Activated T-helper 2 cell treated with anti-CD3 and anti-CD28 coated beads, Interferon-gamma antibody, Interleukin-2, Interleukin-4, amounts not matched to agents 10 μg/mL and 5 μg/mL and 100 μg/mL, durations not matched to agents 14 hours and 24 hours and 36 hours (primary cell): ENCODE data around the gene GPC4. TPM values are rescaled to one million over a fixed set of nuclear protein-coding genes. Genes with fewer than 3 reads are reported as not detected.

Source experiments
- DNase-seq: peaks from one replicate; pipeline ENCODE4 v3.0.0; 2021; ENCODE audit warnings: low spot score
- H3K27ac Mint-ChIP-seq: one replicate; pipeline ENCODE4 v1.8.0; 2021; ENCODE audit warnings: mixed read lengths
- H3K27me3 Mint-ChIP-seq: one replicate; pipeline ENCODE4 v1.8.0; 2021; ENCODE audit warnings: low read depth, mixed read lengths
- H3K36me3 Mint-ChIP-seq: one replicate; pipeline ENCODE4 v1.8.0; 2021; ENCODE audit warnings: low read depth, mixed read lengths
- H3K4me1 Mint-ChIP-seq: one replicate; pipeline ENCODE4 v1.8.0; 2021; ENCODE audit warnings: low read depth, mixed read lengths
- H3K4me3 Mint-ChIP-seq: one replicate; pipeline ENCODE4 v1.8.0; 2021; ENCODE audit warnings: low read depth, mild to moderate bottlenecking, moderate library complexity, mixed read lengths
- H3K9me3 Mint-ChIP-seq: one replicate; pipeline ENCODE4 v1.8.0; 2021; ENCODE audit warnings: mixed read lengths
- intact Hi-C: fragments of 100-400 bp; cut with micrococcal nuclease; formaldehyde crosslinking; loops from one replicate; pipeline ENCODE4 v1.15.1; 2023
- total RNA-seq: library from RNA; stranded (reverse); gene quantifications from 2 replicates; pipeline ENCODE4 v1.2.3, GENCODE V29; 2022

The GPC4 gene
- total RNA-seq: not detected in 2 replicates

DNA sequence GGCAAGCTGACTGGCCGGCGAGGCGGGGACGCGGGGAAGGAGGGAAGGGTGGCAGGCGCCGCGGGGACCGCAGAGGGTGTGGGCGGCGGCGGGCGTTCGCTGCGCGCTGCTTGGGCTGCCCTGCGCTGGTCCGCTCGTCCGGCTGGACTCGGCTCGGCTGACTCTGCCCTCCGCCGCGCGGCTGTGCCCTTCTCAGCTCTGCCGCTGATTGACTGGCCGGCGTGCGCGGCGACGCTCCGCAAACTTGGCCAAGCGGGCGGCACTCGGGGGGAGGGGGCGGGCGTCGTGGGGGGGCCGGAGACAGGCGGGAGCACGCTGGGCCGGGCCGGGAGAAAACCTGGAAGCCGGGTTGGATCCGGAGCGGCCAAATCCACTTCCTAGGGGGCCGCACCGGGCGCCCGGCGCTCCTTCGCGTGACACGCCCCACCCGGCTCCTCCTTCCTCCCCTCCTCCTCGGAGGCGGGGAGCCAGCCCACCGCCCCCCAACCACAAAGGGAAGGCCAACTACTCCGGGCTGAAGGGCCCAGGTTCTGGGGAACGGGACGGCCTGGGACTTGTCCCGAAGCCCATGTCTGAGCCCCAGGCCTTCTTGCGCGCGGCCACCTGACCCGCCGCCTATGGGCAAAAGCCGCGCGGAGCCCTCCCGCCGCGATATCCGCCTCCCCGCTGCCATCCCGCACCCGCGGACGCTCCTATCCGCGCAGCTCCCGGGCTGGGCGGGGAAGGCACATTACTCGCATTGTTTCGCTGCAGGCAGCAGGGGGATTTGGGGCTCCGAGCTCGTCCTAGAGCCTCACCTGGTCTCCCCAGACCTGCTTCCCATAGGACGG is at the start of gene GPC4:
Gene GPC4 (minus strand): TSS at position 214 of the 830 bp plus-strand sequence. CDS start 524 bp downstream, outside the sequence.
- H3K4me1 Mint-ChIP-seq: peaks cover 3% of the 10 kb centered on the region
- peak within 1 kb of the TSS; percentile 47 for H3K4me3 Mint-ChIP-seq
- H3K27ac Mint-ChIP-seq: no peak within 1 kb of the TSS
- H3K36me3 Mint-ChIP-seq: no peaks in the 10 kb centered on the region
- intact Hi-C loops: loop anchor here (10.0 kb wide), 1 partner anchor 461 kb away; the partner anchor contains the start of gene HS6ST2
- DNase-seq: no peak
- peaks cover 51% of the 10 kb centered on the region for H3K27me3 Mint-ChIP-seq
- H3K9me3 Mint-ChIP-seq: no peaks in the 10 kb centered on the region

DNA sequence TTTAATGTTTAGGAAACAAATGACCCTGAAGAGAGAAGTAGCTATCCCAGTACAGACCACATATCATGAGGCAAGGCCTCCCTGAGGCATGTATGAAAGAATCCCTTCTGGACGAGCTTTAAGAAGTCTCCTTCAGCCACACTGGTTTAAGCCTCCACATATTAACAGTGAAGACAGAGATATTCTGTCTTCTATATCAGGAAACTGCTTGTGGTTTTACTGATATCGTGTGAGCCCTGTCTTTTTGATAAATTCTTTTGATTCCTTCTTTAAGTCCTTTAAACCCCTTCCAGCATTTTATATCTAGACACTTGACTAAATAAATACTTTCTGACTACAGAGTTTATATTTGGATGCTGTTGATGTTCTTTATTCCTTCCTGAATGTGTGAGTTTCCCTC is 45.9 kb upstream of the GPC4 start:
- H3K4me3 Mint-ChIP-seq: no peak overlapping the region

DNA sequence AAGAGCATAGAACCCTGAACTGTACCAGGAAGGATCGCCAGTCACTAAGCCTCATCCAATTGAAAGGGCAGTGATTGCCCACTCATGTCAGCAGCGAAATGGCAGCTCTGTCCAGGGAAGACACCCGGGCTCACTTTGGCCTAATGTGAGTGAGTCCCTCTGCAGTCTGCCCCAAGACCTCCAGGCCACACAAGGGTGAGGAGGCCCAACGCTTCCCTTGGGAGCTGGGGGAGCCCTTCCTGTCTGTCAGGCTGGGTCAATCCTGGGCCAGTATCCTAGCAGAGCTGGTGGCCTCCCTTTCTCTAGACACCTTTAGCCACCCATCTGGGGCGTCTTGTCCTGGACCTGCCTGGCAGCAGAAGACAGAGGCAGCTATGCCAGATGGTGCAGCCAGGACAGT is 39.6 kb upstream of the GPC4 start:
- H3K27me3 Mint-ChIP-seq: no peaks in the 10 kb centered on the region
- H3K4me1 Mint-ChIP-seq: no peaks in the 10 kb centered on the region
- no peaks in the 10 kb centered on the region for H3K36me3 Mint-ChIP-seq
- H3K4me3 Mint-ChIP-seq: no peak overlapping the region
- H3K9me3 Mint-ChIP-seq: no peaks in the 10 kb centered on the region
- H3K27ac Mint-ChIP-seq: no peak overlapping the region
- intact Hi-C loops: no loop called here
- no peak for DNase-seq

More for the DNA sequence above, 45.9 kb upstream of the GPC4 start:
- Mint-ChIP-seq H3K4me1 (no peaks in the 10 kb centered on the region), H3K27me3 (no peaks in the 10 kb centered on the region), H3K27ac (no peak overlapping the region), H3K9me3 (no peaks in the 10 kb centered on the region), H3K36me3 (no peaks in the 10 kb centered on the region)
- DNase-seq: no peak
- intact Hi-C loops: no loop called here

DNA sequence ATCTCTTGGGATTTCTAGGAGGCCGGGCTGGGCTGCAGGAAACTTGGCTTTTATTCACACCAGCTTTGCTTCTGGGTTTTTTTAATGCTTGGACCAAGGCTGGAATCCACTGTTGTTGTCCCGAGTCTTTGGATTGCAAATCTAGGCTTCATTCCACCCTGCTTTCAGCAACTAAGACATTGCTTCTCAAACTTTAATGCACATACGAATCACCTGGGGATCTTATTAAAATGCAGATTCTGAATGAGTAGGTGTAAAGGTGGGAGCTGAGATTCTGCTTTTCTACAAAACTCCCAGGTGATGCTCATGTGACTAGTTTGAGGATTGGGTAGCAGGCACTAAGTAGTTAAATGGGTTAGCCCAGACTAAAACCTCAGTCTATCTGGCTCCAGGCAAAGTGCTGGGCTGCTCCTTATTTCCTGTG is 39.2 kb upstream of the GPC4 start:
- no peak for DNase-seq
- H3K27me3 Mint-ChIP-seq: no peaks in the 10 kb centered on the region
- H3K4me1 Mint-ChIP-seq: no peaks in the 10 kb centered on the region
- H3K4me3 Mint-ChIP-seq: no peak overlapping the region
- no peaks in the 10 kb centered on the region for H3K36me3 Mint-ChIP-seq
- H3K9me3 Mint-ChIP-seq: no peaks in the 10 kb centered on the region
- no peak overlapping the region for H3K27ac Mint-ChIP-seq
- intact Hi-C loops: no loop called here

GRCh38 chrX:133448512-133449076 is 33.3 kb upstream of the GPC4 start:
- Mint-ChIP-seq H3K4me1 (no peaks in the 10 kb centered on the region), H3K27me3 (peaks cover 7% of the 10 kb centered on the region), H3K4me3 (no peak overlapping the region), H3K36me3 (no peaks in the 10 kb centered on the region), H3K27ac (no peak overlapping the region), H3K9me3 (no peaks in the 10 kb centered on the region)
- DNase-seq: no peak
- intact Hi-C loops: no loop called here

DNA sequence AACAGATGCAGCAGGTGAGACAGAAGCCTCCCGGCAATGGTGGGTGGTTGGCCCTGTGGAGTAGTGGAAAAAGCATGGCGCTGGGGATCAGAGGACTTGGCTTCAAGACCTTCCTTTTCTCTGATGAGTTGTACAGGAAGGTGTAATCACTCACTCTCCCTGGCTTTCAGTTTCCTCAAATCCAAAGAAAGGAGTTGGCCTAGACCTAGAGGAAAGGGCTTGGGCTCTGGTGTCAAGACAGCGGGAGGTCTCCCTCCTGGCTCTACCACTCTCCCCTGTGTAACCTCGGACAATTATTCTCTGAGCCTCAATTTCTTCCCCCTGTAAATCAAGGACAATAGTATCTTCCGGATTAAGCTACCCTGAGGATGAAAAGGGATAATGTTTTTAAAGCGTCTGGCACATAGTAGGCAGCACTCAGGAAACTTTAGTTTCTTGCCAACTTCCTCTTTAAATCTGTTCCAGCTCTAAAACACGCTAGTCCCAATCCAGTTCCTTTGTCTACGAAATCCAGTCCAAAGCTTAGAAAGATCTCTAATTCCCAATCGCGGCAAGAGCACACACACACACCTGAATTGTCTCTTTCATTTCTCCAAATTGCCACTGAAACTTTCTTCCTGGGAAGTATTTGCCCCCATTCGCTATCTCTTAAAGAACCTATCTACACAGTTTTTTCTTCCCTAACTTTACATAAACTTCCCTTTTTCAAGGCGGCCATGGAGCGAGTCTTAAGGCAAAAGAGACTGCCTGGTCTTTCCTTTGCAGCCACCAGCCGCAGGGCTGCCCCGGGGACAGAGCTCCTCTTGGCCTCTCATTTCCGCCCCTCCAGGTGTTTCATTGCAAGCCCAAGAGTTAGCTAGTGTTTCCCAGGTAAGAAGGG is 29.9 kb upstream of the GPC4 start:
- H3K9me3 Mint-ChIP-seq: no peaks in the 10 kb centered on the region
- H3K4me3 Mint-ChIP-seq: no peak overlapping the region
- H3K4me1 Mint-ChIP-seq: no peaks in the 10 kb centered on the region
- no peak overlapping the region for H3K27ac Mint-ChIP-seq
- DNase-seq: no peak
- intact Hi-C loops: no loop called here
- H3K36me3 Mint-ChIP-seq: no peaks in the 10 kb centered on the region
- H3K27me3 Mint-ChIP-seq: peaks cover 7% of the 10 kb centered on the region

GRCh38 chrX:133444196-133444595 is 28.9 kb upstream of the GPC4 start:
- no peak overlapping the region for H3K4me3 Mint-ChIP-seq
- no peaks in the 10 kb centered on the region for H3K36me3 Mint-ChIP-seq
- H3K27ac Mint-ChIP-seq: no peak overlapping the region
- H3K9me3 Mint-ChIP-seq: no peaks in the 10 kb centered on the region
- DNase-seq: no peak
- no peaks in the 10 kb centered on the region for H3K4me1 Mint-ChIP-seq
- intact Hi-C loops: no loop called here
- peaks cover 7% of the 10 kb centered on the region for H3K27me3 Mint-ChIP-seq

DNA sequence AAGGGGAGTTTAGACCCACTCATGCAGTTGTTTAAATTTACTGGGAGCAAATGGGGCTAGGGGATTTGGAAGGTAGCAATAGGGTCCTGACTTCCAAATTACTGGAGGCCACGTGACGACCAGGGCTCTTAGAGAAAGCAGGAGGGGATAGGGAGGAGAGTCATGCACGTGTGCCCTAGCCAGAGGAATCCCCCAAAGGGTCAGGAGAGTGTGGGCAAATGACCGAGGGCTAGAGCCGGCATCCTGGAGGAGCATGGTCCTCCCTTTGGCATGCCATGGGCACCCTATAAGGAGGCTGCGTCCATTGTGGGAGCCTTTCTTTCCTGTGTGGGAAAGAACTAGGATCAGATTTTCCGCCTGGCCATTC is 25.5 kb upstream of the GPC4 start:
- intact Hi-C loops: no loop called here
- DNase-seq: no peak
- H3K27me3 Mint-ChIP-seq: peaks cover 7% of the 10 kb centered on the region
- H3K36me3 Mint-ChIP-seq: no peaks in the 10 kb centered on the region
- H3K4me3 Mint-ChIP-seq: no peak overlapping the region
- H3K4me1 Mint-ChIP-seq: no peaks in the 10 kb centered on the region
- H3K27ac Mint-ChIP-seq: no peak overlapping the region
- no peaks in the 10 kb centered on the region for H3K9me3 Mint-ChIP-seq

DNA sequence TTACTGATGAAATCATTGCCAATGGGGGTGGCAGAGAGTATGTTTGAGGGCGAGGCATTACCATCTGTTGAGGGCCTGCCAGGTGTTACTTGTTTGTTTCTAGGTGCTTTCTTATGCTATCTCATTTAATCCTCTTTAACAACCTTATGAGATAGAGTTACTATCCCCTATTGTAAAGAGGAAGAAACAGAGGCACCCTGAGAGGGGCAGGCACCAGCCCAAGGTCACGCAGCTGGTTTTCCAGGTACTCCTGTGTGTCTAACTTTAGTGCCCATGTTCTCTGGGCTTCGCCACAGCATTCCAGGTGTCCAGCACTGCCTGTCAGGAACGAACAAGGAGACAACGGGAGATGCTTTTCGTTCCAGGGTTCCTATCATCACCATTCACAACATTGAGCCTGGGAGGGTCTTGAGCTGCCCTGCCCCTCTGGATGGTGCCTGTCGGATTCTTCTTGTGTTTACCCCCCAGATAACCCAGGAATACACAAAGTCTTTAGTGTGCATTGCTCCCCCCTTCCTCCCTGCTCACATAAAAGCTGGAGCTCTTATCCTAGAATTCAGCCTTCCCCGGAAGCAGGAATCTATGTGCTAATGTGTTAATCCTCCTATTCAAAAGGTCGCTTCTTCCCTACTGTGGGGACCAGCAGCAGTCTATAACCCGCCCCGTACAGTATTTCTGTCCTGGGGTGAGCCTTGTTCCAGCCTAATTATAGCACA is 24.9 kb upstream of the GPC4 start:
- H3K27ac Mint-ChIP-seq: no peak overlapping the region
- no peaks in the 10 kb centered on the region for H3K9me3 Mint-ChIP-seq
- H3K36me3 Mint-ChIP-seq: no peaks in the 10 kb centered on the region
- no peak overlapping the region for H3K4me3 Mint-ChIP-seq
- DNase-seq: no peak
- H3K27me3 Mint-ChIP-seq: peaks cover 2% of the 10 kb centered on the region
- no peaks in the 10 kb centered on the region for H3K4me1 Mint-ChIP-seq
- intact Hi-C loops: no loop called here

DNA sequence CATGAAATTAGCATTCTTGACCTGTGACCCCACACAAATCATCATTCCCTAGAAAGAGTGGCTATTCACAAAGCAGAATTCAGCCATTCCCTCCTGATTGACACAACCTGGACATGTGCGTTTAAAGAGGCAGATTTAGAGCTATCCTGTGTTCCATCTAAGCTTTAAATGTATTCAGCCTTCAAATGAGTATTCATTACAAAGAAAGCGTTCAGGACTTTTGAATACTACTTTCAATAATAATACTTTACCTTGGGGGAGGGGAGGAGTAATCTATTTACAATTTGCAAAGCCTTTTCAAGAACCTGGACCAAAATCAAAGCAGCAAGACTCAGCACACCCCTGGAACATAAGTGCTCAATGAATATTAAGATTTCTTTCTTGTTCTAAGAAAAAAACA is 22.5 kb upstream of the GPC4 start:
- Mint-ChIP-seq H3K27me3 (no peaks in the 10 kb centered on the region), H3K4me1 (no peaks in the 10 kb centered on the region), H3K9me3 (no peaks in the 10 kb centered on the region), H3K27ac (no peak overlapping the region), H3K36me3 (no peaks in the 10 kb centered on the region), H3K4me3 (no peak overlapping the region)
- intact Hi-C loops: no loop called here
- DNase-seq: no peak

- no peak for DNase-seq
- H3K27ac Mint-ChIP-seq: no peak overlapping the region
- no peaks in the 10 kb centered on the region for H3K36me3 Mint-ChIP-seq
- no peaks in the 10 kb centered on the region for H3K9me3 Mint-ChIP-seq
- H3K27me3 Mint-ChIP-seq: no peaks in the 10 kb centered on the region
- no peaks in the 10 kb centered on the region for H3K4me1 Mint-ChIP-seq
- intact Hi-C loops: no loop called here
- H3K4me3 Mint-ChIP-seq: no peak overlapping the region
These were observed 22.1 kb upstream of the GPC4 start for GRCh38 chrX:133437356-133437755.

- intact Hi-C loops: no loop called here
- no peak overlapping the region for H3K4me3 Mint-ChIP-seq
- H3K27me3 Mint-ChIP-seq: no peaks in the 10 kb centered on the region
- no peaks in the 10 kb centered on the region for H3K4me1 Mint-ChIP-seq
- no peaks in the 10 kb centered on the region for H3K9me3 Mint-ChIP-seq
- H3K27ac Mint-ChIP-seq: no peak overlapping the region
- no peak for DNase-seq
- H3K36me3 Mint-ChIP-seq: no peaks in the 10 kb centered on the region
These were observed 20.3 kb upstream of the GPC4 start for GRCh38 chrX:133435544-133436124.
